Fibroblast of lung (primary cell): ENCODE results near the gene HDAC6. TPM values are rescaled to one million over a fixed set of nuclear protein-coding genes. Genes with fewer than 3 reads are reported as not detected.

Experiments used
- DNase-seq, 2 donors: peaks; one replicate each; pipeline versions ENCODE4 v3.0.0 to v3.0.0-alpha.2; 2010; ENCODE audit warnings: low read depth in 2 of 2
- H2AFZ ChIP-seq: 2 replicates; pipeline ENCODE4 v1.5.1; 2012; ENCODE audit warnings: low read length, control low read depth, inconsistent platforms
- H3K27ac ChIP-seq: 2 replicates; pipeline ENCODE4 v1.5.1; 2011; ENCODE audit warnings: low read length, control low read depth; ENCODE audit not compliant: insufficient read depth
- H3K27me3 ChIP-seq: 2 replicates; pipeline ENCODE4 v1.5.1; 2011; ENCODE audit warnings: mild to moderate bottlenecking, low read length; ENCODE audit not compliant: control insufficient read depth, insufficient read depth
- H3K36me3 ChIP-seq: 2 replicates; pipeline ENCODE4 v1.5.1; 2011; ENCODE audit warnings: low read length; ENCODE audit not compliant: control insufficient read depth, insufficient read depth
- H3K4me1 ChIP-seq: 2 replicates; pipeline ENCODE4 v1.5.1; 2011; ENCODE audit warnings: low read length; ENCODE audit not compliant: control insufficient read depth, insufficient read depth; ENCODE audit errors: extremely low read depth
- H3K4me2 ChIP-seq: 2 replicates; pipeline ENCODE4 v1.5.1; 2011; ENCODE audit warnings: low read length, control low read depth; ENCODE audit not compliant: insufficient read depth; ENCODE audit errors: extremely low read depth
- H3K4me3 ChIP-seq, 4 experiments: fragments of 200-600 bp in 1 of 4; sonication (generic) in 1 of 4; replicated peaks in 1 of 4; 2 replicates each; pipeline ENCODE4 v1.5.1; 2011 to 2016; ENCODE audit warnings: low read length in 4 of 4, low read depth in 3 of 4, mild to moderate bottlenecking in 3 of 4, control low read depth in 2 of 4, inconsistent platforms in 1 of 4, mixed read lengths in 1 of 4; ENCODE audit not compliant: insufficient read depth in 1 of 4; ENCODE audit errors: control extremely low read depth in 1 of 4
- H3K79me2 ChIP-seq: 2 replicates; pipeline ENCODE4 v1.5.1; 2012; ENCODE audit warnings: mild to moderate bottlenecking, low read length, inconsistent platforms; ENCODE audit not compliant: control insufficient read depth, insufficient read depth
- H3K9ac ChIP-seq: 2 replicates; pipeline ENCODE4 v1.5.1; 2011; ENCODE audit warnings: mild to moderate bottlenecking, low read length, control low read depth; ENCODE audit not compliant: insufficient read depth
- H3K9me3 ChIP-seq: 2 replicates; pipeline ENCODE4 v1.5.1; 2012; ENCODE audit warnings: low read depth, low read length; ENCODE audit not compliant: control insufficient read depth, insufficient read depth
- H4K20me1 ChIP-seq: 2 replicates; pipeline ENCODE4 v1.5.1; 2011; ENCODE audit warnings: low read length; ENCODE audit not compliant: control insufficient read depth, insufficient read depth; ENCODE audit errors: extremely low read depth
- CTCF ChIP-seq, 2 donors: IDR thresholded peaks in 1 of 2; conservative IDR thresholded peaks in 1 of 2; 1 replicate in 1 of 2; 2 replicates in 1 of 2; pipeline ENCODE4 v1.5.1; 2011 to 2012; ENCODE audit warnings: low read length in 2 of 2, control low read depth in 1 of 2, inconsistent platforms in 1 of 2, low read depth in 1 of 2, mild to moderate bottlenecking in 1 of 2
- EZH2 ChIP-seq: IDR thresholded peaks from 2 replicates; pipeline ENCODE4 v1.5.1; 2012; ENCODE audit warnings: low read length, control low read depth, mild to moderate bottlenecking; ENCODE audit errors: missing control alignments
- polyA plus RNA-seq, 2 donors: library from polyadenylated mRNA; depleted of rRNA in 1 of 2; stranded (reverse) in 1 of 2; unstranded in 1 of 2; fragments of >200 nt; gene quantifications; 2 replicates each; pipeline ENCODE4 v1.2.1, GENCODE V29; 2011 to 2012; ENCODE audit warnings: missing spikeins in 1 of 2
- total RNA-seq: library from RNA; depleted of rRNA; stranded (reverse); fragments of >200 nt; gene quantifications from 2 replicates; pipeline ENCODE4 v1.2.1, GENCODE V29; 2014

Gene HDAC6
- total and polyA plus RNA-seq, 2 donors (not counting 1 experiment from before 2014, with no cell fraction given): 20.0 to 32.5 TPM

- Histone ChIP-seq H3K79me2 (no peaks in the 10 kb centered on the region), H2AFZ (no peak overlapping the region), H3K27me3 (peaks cover 21% of the 10 kb centered on the region), H3K4me2 (no peak overlapping the region), H3K4me3 (no peak overlapping the region), H3K36me3 (no peaks in the 10 kb centered on the region), H4K20me1 (no peaks in the 10 kb centered on the region), H3K27ac (no peak overlapping the region), H3K4me1 (no peaks in the 10 kb centered on the region), H3K9ac (no peak overlapping the region), H3K9me3 (no peaks in the 10 kb centered on the region)
- no peak for DNase-seq
- no peak for TF ChIP-seq EZH2
- no peak for TF ChIP-seq CTCF (conservative IDR thresholded peaks at IDR 0.05 in 1 of 2, IDR thresholded peaks at IDR 0.05 in 1 of 2; ENCODE audit: low read depth in 1 of 2, low read length in 2 of 2)
Measured at GRCh38 chrX:48831909-48832291, 30.0 kb downstream of the HDAC6 start.

GRCh38 chrX:48833542-48834138 lies 31.8 kb downstream of the HDAC6 start:
- H3K27ac ChIP-seq: no peak overlapping the region
- peak in 1 of 2 donors; percentile 7 for DNase-seq
- H3K9me3 ChIP-seq: no peaks in the 10 kb centered on the region
- H3K9ac ChIP-seq: no peak overlapping the region
- peaks cover 21% of the 10 kb centered on the region for H3K27me3 ChIP-seq
- H3K36me3 ChIP-seq: no peaks in the 10 kb centered on the region
- H3K4me3 ChIP-seq: no peak overlapping the region
- H3K4me1 ChIP-seq: no peaks in the 10 kb centered on the region
- no peak overlapping the region for H2AFZ ChIP-seq
- no peaks in the 10 kb centered on the region for H3K79me2 ChIP-seq
- H4K20me1 ChIP-seq: no peaks in the 10 kb centered on the region
- TF ChIP-seq EZH2 (no peak), CTCF (conservative IDR thresholded peaks at IDR 0.05 in 1 of 2, IDR thresholded peaks at IDR 0.05 in 1 of 2; ENCODE audit: low read depth in 1 of 2, low read length in 2 of 2) (no peak)
- no peak overlapping the region for H3K4me2 ChIP-seq

GRCh38 chrX:48834383-48834709 lies 32.5 kb downstream of the HDAC6 start:
- no peak overlapping the region for H3K4me3 ChIP-seq
- no peak for DNase-seq

More at GRCh38 chrX:48834383-48834709, 32.5 kb downstream of the HDAC6 start:
- no peak overlapping the region for H3K27ac ChIP-seq
- no peaks in the 10 kb centered on the region for H3K4me1 ChIP-seq
- peaks cover 21% of the 10 kb centered on the region for H3K27me3 ChIP-seq
- no peak overlapping the region for H3K4me2 ChIP-seq
- no peaks in the 10 kb centered on the region for H4K20me1 ChIP-seq
- no peaks in the 10 kb centered on the region for H3K79me2 ChIP-seq
- H3K36me3 ChIP-seq: no peaks in the 10 kb centered on the region
- no peak for TF ChIP-seq CTCF (conservative IDR thresholded peaks at IDR 0.05 in 1 of 2, IDR thresholded peaks at IDR 0.05 in 1 of 2; ENCODE audit: low read depth in 1 of 2, low read length in 2 of 2)
- no peak for TF ChIP-seq EZH2
- no peaks in the 10 kb centered on the region for H3K9me3 ChIP-seq
- H2AFZ ChIP-seq: no peak overlapping the region
- H3K9ac ChIP-seq: no peak overlapping the region
